ENCODE measurements around the gene TMEM151A. TPM values are rescaled to one million over a fixed set of nuclear protein-coding genes. Genes with fewer than 3 reads are reported as not detected.
A peak's percentile ranks its signal among the peaks of the same experiment; 100 is the strongest.

The TMEM151A gene
- total and polyA plus RNA-seq, 11 donors = 0.08 to 7.9 (median 0.12) TPM; not detected in 5

GRCh38 chr11:66268244-66268951 is 23.3 kb upstream of the TMEM151A start, which contains the start of gene RAB1B:
Gene RAB1B (plus strand): TSS chr11:66268639. CDS start chr11:66268680, 41 bp downstream.
- WGBS, 4 donors = 0% methylated on average over 10 to 64 of the region's 64 CpGs
- Histone ChIP-seq H3K27me3 (no peaks in the 10 kb centered on the region), H3K36me3 (peaks cover 2 to 48% (median 31%) of the 10 kb centered on the region in 9 donors), H3K4me3 (peak within 1 kb of the TSS; percentile 61 to 99 (median 92)), H3K27ac (peak within 1 kb of the TSS; percentile 89 to 99 (median 97)), H3K4me1 (peaks cover 4 to 34% (median 27%) of the 10 kb centered on the region in 12 donors), H3K9me3 (no peaks in the 10 kb centered on the region)
- intact Hi-C loops (cut with DNase I) = loop anchor here in 1 of 10 donors (10.0 kb wide), 1 partner anchor 414 kb away; the partner anchor contains the start of gene CFL1
- DNase-seq = peak; percentile 100
- ATAC-seq = peak; percentile 89 to 93 (median 90)
- TF ChIP-seq CTCF (IDR thresholded peaks at IDR 0.05) (no peak), POLR2A (IDR thresholded peaks at IDR 0.05) (peak; percentile 6 to 86)

DNA sequence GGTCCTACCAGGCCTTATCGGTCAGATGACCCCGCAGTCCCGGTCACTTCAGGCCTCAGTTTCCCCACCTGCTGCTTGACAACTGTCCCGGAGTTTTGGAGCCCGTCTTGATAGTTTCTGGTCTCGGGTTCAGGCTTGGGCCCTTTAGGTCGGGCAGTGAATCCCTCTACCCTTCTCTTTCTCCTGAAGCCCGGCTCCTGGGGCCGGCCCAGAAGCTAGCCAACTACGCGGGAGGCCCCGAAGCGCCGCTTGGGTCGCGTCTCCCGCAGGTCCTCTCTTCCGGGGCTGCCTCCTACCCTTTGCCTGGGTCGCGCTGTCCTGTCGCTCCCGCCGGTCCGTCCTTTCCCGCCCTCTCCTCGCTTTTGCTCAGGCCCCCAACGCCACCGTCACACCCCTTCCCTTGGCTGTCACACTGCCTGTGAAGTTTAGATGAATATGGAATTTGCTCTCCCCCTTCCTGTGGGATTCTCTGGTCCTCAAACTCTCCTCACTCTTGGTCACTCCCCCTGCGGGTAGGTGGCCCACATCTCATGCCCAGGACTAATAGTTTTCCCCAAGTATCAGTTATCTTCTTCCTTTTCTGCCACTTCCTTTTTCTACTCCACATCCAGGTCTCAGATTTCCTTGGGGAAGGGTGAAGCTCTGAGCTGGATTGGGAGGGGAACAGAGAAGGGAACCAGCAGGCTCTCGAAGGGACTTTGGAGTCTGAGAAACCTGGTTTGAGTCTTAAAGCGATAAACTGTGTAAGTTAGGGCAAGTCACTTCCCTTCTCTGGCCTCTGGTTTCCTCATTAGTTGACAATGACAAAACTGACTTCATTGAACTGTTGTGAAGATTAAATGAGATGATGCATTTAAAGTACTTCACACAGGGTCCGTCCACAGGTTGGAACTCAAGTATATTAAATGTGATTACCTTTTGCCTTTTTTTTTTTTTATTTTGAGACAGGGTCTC is 22.5 kb upstream of the TMEM151A start:
- TF ChIP-seq POLR2A (IDR thresholded peaks at IDR 0.05) (no peak), CTCF (IDR thresholded peaks at IDR 0.05) (peak in 2 of 12 donors; percentile 16)
- Histone ChIP-seq H3K27ac (peak overlapping the region; percentile 89 to 99 (median 97)), H3K4me3 (peak overlapping the region; percentile 61 to 99 (median 92)), H3K36me3 (peaks cover 4 to 48% (median 35%) of the 10 kb centered on the region in 9 donors), H3K27me3 (no peaks in the 10 kb centered on the region), H3K9me3 (no peaks in the 10 kb centered on the region), H3K4me1 (peaks cover 4 to 35% (median 27%) of the 10 kb centered on the region in 12 donors)
- 3% methylated on average over 30 to 32 of the region's 32 CpGs for WGBS, 4 donors
- intact Hi-C loops (cut with DNase I) = loop anchor here in 1 of 10 donors (10.0 kb wide), 1 partner anchor 414 kb away; the partner anchor contains the start of gene CFL1
- ATAC-seq = no peak
- no peak for DNase-seq

GRCh38 chr11:66271816-66272215 is 19.9 kb upstream of the TMEM151A start:
- Histone ChIP-seq H3K4me1 (peaks cover 0 to 31% (median 23%) of the 10 kb centered on the region in 12 donors), H3K27me3 (no peaks in the 10 kb centered on the region), H3K4me3 (no peak overlapping the region), H3K9me3 (no peaks in the 10 kb centered on the region), H3K27ac (no peak overlapping the region), H3K36me3 (peaks cover 4 to 57% (median 48%) of the 10 kb centered on the region in 9 donors)
- no peak for ATAC-seq
- WGBS, 4 donors = 93 to 95% (median 94%) methylated on average over 4 to 7 of the region's 7 CpGs
- TF ChIP-seq CTCF (IDR thresholded peaks at IDR 0.05) = no peak
- no peak for TF ChIP-seq POLR2A (IDR thresholded peaks at IDR 0.05)
- intact Hi-C loops (cut with DNase I) = no loop called here
- DNase-seq = no peak
